Mesendoderm (in vitro differentiated cells): ENCODE measurements around the gene FIBCD1.
"Not testable (repeated sequence)": the region's sequence is repeated elsewhere in the genome, so short reads cannot be mapped to it uniquely, and the experiment has no call there.

Experiments used
- DNase-seq: peaks from one replicate; pipeline ENCODE4 v3.0.0; 2013
- H2AK5ac ChIP-seq: 2 replicates; pipeline ENCODE4 v1.6.1; 2013; ENCODE audit warnings: low read length, inconsistent platforms
- H2BK120ac ChIP-seq: 2 replicates; pipeline ENCODE4 v1.6.1; 2013; ENCODE audit warnings: low read depth, mild to moderate bottlenecking, low read length, moderate library complexity, mixed read lengths
- H2BK15ac ChIP-seq: replicated peaks from 2 replicates; pipeline ENCODE4 v1.6.1; 2013; ENCODE audit warnings: low read depth, mild to moderate bottlenecking, moderate library complexity
- H2BK5ac ChIP-seq: 2 replicates; pipeline ENCODE4 v1.6.1; 2013; ENCODE audit warnings: low read length, inconsistent platforms
- H3K18ac ChIP-seq: 2 replicates; pipeline ENCODE4 v1.6.1; 2013; ENCODE audit warnings: mild to moderate bottlenecking, low read length, mixed read lengths
- H3K23ac ChIP-seq: one replicate; pipeline ENCODE4 v1.6.1; 2013; ENCODE audit warnings: low read length
- H3K27ac ChIP-seq: 2 replicates; pipeline ENCODE4 v1.5.1; 2013; ENCODE audit warnings: low read depth, mild to moderate bottlenecking, inconsistent platforms, low read length, moderate library complexity
- H3K27me3 ChIP-seq: 2 replicates; pipeline ENCODE4 v1.6.1; 2013; ENCODE audit warnings: low read length, control low read depth, mild to moderate bottlenecking, inconsistent platforms; ENCODE audit not compliant: insufficient read depth, poor library complexity
- H3K36me3 ChIP-seq: 2 replicates; pipeline ENCODE4 v1.6.1; 2013; ENCODE audit warnings: low read length, inconsistent platforms; ENCODE audit not compliant: control insufficient read depth, insufficient read depth
- H3K4ac ChIP-seq: one replicate; pipeline ENCODE4 v1.6.1; 2013; ENCODE audit warnings: low read depth, mild to moderate bottlenecking, low read length, moderate library complexity
- H3K4me1 ChIP-seq: 2 replicates; pipeline ENCODE4 v1.6.1; 2013; ENCODE audit warnings: low read depth, low read length, inconsistent platforms; ENCODE audit not compliant: control insufficient read depth
- H3K4me2 ChIP-seq: 2 replicates; pipeline ENCODE4 v1.6.1; 2013; ENCODE audit warnings: low read length
- H3K4me3 ChIP-seq: 2 replicates; pipeline ENCODE4 v1.5.1; 2013; ENCODE audit warnings: mild to moderate bottlenecking, low read length
- H3K56ac ChIP-seq: one replicate; pipeline ENCODE4 v1.6.1; 2013; ENCODE audit warnings: low read length
- H3K79me1 ChIP-seq: 2 replicates; pipeline ENCODE4 v1.6.1; 2013; ENCODE audit warnings: low read length, inconsistent platforms
- H3K79me2 ChIP-seq: 2 replicates; pipeline ENCODE4 v1.6.1; 2013; ENCODE audit warnings: mild to moderate bottlenecking, low read length; ENCODE audit not compliant: control insufficient read depth, insufficient read depth
- H3K9ac ChIP-seq: 2 replicates; pipeline ENCODE4 v1.6.1; 2013; ENCODE audit warnings: low read length, inconsistent platforms
- H4K5ac ChIP-seq: one replicate; pipeline ENCODE4 v1.6.1; 2013; ENCODE audit warnings: low read length
- H4K8ac ChIP-seq: one replicate; pipeline ENCODE4 v1.6.1; 2013; ENCODE audit warnings: low read depth, mild to moderate bottlenecking, control low read depth, low read length, moderate library complexity
- WGBS: extraction: QIAGEN DNeasy Blood & Tissue Kit; methylation state at CpG from one replicate; pipeline ENCODE4 v1.1.7; 2013; ENCODE audit warnings: low lambda C conversion rate, missing lambda C conversion rate; ENCODE audit not compliant: insufficient coverage; ENCODE audit errors: extremely low coverage; 5-methylcytosine and 5-hydroxymethylcytosine counted together

FIBCD1 gene

GRCh38 chr9:130912932-130913598 lies 26.0 kb downstream of the FIBCD1 start:
- Histone ChIP-seq H3K79me1 (no peaks in the 10 kb centered on the region), H2BK5ac (no peak overlapping the region), H3K27me3 (no peaks in the 10 kb centered on the region), H3K4me3 (no peak overlapping the region), H2BK15ac (no peak overlapping the region), H3K4me1 (no peaks in the 10 kb centered on the region), H3K18ac (no peak overlapping the region), H3K79me2 (no peaks in the 10 kb centered on the region), H4K5ac (no peak overlapping the region), H3K4ac (no peak overlapping the region), H2BK120ac (no peak overlapping the region), H3K23ac (no peak overlapping the region), H4K8ac (no peak overlapping the region), H3K27ac (no peak overlapping the region), H3K9ac (no peak overlapping the region), H3K56ac (peak overlapping the region; percentile 64), H2AK5ac (no peak overlapping the region), H3K36me3 (no peaks in the 10 kb centered on the region), H3K4me2 (no peak overlapping the region)
- no peak for DNase-seq
- no CpG with 5 or more reads among the region's 38 CpGs for WGBS

DNA sequence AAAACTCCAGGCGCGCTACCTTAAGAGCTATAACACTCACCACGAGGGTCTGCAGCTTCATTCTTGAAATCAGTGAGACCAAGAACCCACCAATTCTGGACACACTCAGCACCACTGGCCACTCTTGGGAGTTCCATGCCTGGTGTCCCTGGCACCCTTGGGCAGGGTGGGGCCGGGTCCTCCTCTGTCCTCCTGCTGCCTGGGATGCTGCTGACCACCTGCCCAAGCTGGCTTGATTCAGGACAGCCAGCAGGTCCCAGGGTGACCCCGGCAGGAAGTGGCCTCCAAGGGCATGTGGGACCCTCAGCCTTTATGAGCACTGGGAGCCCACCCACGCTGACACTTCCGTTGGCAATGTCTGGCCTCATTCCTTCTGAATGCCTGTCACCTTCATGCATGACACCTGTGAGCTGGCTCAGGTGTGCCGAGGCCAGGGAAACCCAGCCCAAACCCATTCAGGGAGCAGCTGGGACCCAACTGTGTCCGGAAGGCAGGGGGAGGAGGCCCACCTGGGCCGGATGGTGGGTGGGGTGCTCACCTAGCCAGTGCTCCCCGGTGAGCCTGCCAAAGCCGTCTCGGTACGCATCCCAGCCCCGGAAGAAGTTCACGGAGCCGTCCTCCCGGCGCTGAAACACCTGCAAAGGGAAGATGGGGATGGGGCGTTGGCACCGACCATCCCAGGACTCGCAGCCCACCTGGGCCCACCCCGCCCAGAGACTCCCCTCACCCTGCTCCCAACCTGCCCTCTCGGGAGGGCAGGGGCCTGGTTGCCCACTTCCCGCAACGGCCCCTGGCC lies 27.6 kb downstream of the FIBCD1 start:
- Histone ChIP-seq H3K4ac (no peak overlapping the region), H3K79me2 (no peaks in the 10 kb centered on the region), H3K56ac (no peak overlapping the region), H3K36me3 (no peaks in the 10 kb centered on the region), H2BK120ac (no peak overlapping the region), H3K4me3 (no peak overlapping the region), H2BK5ac (no peak overlapping the region), H3K27me3 (no peaks in the 10 kb centered on the region), H3K4me1 (no peaks in the 10 kb centered on the region), H4K5ac (no peak overlapping the region), H3K23ac (no peak overlapping the region), H4K8ac (no peak overlapping the region), H2AK5ac (no peak overlapping the region), H3K18ac (no peak overlapping the region), H3K4me2 (no peak overlapping the region), H2BK15ac (no peak overlapping the region), H3K27ac (no peak overlapping the region), H3K9ac (no peak overlapping the region), H3K79me1 (no peaks in the 10 kb centered on the region)
- no peak for DNase-seq
- no CpG with 5 or more reads among the region's 26 CpGs for WGBS

- H3K27ac ChIP-seq: not testable (repeated sequence)
- no CpG with 5 or more reads among the region's 1 CpG for WGBS
These were observed 28.4 kb downstream of the FIBCD1 start for GRCh38 chr9:130910670-130911069.

GRCh38 chr9:130910041-130910440 lies 29.0 kb downstream of the FIBCD1 start:
- H2AK5ac ChIP-seq, H3K27ac ChIP-seq, H2BK15ac ChIP-seq, H3K4ac ChIP-seq, H3K18ac ChIP-seq, H3K23ac ChIP-seq, H3K4me2 ChIP-seq, H4K8ac ChIP-seq, H3K56ac ChIP-seq, H3K79me1 ChIP-seq, H2BK120ac ChIP-seq, H3K4me1 ChIP-seq, H4K5ac ChIP-seq, H3K4me3 ChIP-seq, DNase-seq, H2BK5ac ChIP-seq, H3K79me2 ChIP-seq, H3K36me3 ChIP-seq, H3K27me3 ChIP-seq, H3K9ac ChIP-seq: not testable (repeated sequence)
- WGBS: no CpG with 5 or more reads among the region's 27 CpGs

More at GRCh38 chr9:130910670-130911069, 28.4 kb downstream of the FIBCD1 start:
- H4K8ac ChIP-seq, H3K79me2 ChIP-seq, H3K23ac ChIP-seq, H3K4me3 ChIP-seq, H3K4me2 ChIP-seq, H2BK5ac ChIP-seq, H2AK5ac ChIP-seq, H3K4ac ChIP-seq, H3K27me3 ChIP-seq, H3K18ac ChIP-seq, DNase-seq, H3K79me1 ChIP-seq, H3K36me3 ChIP-seq, H2BK15ac ChIP-seq, H3K9ac ChIP-seq, H4K5ac ChIP-seq, H2BK120ac ChIP-seq, H3K56ac ChIP-seq, H3K4me1 ChIP-seq: not testable (repeated sequence)

DNA sequence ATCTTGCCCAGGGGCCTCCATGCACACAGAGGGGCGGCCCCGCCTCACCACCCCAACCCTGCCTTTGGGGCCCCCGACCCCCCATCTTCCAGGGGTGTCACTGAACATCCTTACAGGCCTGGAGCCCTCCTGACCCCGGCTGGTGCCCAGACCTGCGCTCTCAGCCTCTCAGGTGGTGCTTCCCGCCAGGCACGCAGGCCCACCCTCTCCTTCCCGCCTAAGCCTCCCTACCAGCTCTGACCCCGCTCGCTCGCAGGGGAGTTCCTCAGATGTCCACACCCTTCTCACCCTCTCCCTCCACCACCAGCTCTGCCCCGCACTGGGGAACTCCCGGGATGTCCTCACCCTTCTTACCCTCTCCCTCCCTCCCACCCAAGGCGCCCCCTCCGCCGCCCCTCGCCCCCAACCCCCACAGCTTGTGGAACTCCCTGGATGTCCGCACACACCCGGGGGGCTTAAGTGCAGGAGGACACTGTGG lies 30.1 kb downstream of the FIBCD1 start:
- no peaks in the 10 kb centered on the region for H3K36me3 ChIP-seq
- no peaks in the 10 kb centered on the region for H3K79me1 ChIP-seq
- H4K8ac ChIP-seq: no peak overlapping the region
- no peaks in the 10 kb centered on the region for H3K27me3 ChIP-seq
- H2BK15ac ChIP-seq: no peak overlapping the region
- no peak overlapping the region for H2AK5ac ChIP-seq
- WGBS: no CpG with 5 or more reads among the region's 19 CpGs
- no peak overlapping the region for H3K18ac ChIP-seq
- H3K9ac ChIP-seq: no peak overlapping the region
- DNase-seq: no peak
- no peak overlapping the region for H4K5ac ChIP-seq
- H2BK5ac ChIP-seq: no peak overlapping the region
- no peaks in the 10 kb centered on the region for H3K79me2 ChIP-seq
- H3K23ac ChIP-seq: no peak overlapping the region
- H3K56ac ChIP-seq: no peak overlapping the region
- no peak overlapping the region for H2BK120ac ChIP-seq
- H3K4me2 ChIP-seq: no peak overlapping the region
- H3K4me3 ChIP-seq: no peak overlapping the region
- H3K4ac ChIP-seq: no peak overlapping the region
- H3K4me1 ChIP-seq: no peaks in the 10 kb centered on the region
- H3K27ac ChIP-seq: no peak overlapping the region
